GM23248 (cell line): ENCODE measurements around the gene ANGPTL2.

Experiments used
- EZH2 ChIP-seq: fragments of 200-600 bp; sonication (generic); IDR thresholded peaks from 2 replicates; pipeline ENCODE4 v1.6.1; 2018; ENCODE audit warnings: antibody characterized with exemption, mild to moderate bottlenecking; ENCODE audit not compliant: insufficient read depth, poor library complexity, severe bottlenecking
- EZH2phosphoT487 ChIP-seq: fragments of 200-600 bp; sonication (generic); IDR thresholded peaks from 2 replicates; pipeline ENCODE4 v1.6.1; 2018; ENCODE audit warnings: antibody characterized with exemption, moderate library complexity, mild to moderate bottlenecking, low read depth; ENCODE audit not compliant: insufficient read depth

DNA sequence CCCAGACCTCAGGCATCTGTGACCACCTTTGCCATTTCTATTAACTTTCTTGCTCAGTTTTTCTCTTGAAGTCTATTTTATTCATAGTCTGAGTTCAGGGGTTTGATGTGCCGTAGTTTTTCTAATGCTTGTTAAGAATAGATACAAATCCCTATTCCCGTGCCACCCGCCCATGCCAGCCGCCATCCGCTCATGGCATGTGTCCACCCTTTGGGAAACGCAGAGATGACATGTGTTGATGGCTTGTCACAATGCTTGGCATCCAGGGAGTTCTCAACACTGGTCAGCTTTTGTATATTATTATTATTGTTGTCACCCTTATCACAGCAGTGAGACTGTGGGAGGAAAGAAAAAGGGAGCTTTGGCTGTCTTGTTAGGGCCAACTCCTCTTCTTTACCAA lies 17.3 kb upstream of the ANGPTL2 start:
- no peak for TF ChIP-seq EZH2phosphoT487
- no peak for TF ChIP-seq EZH2
